T-helper 1 cell (primary cell): Measurements from ENCODE around the gene QSOX1.
"Not testable (repeated sequence)": the region's sequence is repeated elsewhere in the genome, so short reads cannot be mapped to it uniquely, and the experiment has no call there.

Experiments used
- DNase-seq, 5 donors: peaks; one replicate each; pipeline ENCODE4 v3.0.0-alpha.2; 2012 to 2020

Gene QSOX1

DNA sequence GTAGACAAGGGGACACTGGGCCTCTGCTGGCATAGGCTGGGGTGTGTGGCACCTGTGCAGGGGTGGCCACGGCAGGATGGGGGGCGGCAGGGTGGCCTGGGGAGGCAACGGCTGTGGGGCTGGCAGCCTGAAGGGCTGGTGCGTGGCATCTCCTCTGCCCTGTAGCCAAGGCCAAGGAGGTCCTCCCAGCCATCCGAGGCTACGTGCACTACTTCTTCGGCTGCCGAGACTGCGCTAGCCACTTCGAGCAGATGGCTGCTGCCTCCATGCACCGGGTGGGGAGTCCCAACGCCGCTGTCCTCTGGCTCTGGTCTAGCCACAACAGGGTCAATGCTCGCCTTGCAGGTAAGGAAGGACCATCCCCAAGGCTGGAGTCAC lies 39.4 kb downstream of the QSOX1 start:
- no peak for DNase-seq

DNA sequence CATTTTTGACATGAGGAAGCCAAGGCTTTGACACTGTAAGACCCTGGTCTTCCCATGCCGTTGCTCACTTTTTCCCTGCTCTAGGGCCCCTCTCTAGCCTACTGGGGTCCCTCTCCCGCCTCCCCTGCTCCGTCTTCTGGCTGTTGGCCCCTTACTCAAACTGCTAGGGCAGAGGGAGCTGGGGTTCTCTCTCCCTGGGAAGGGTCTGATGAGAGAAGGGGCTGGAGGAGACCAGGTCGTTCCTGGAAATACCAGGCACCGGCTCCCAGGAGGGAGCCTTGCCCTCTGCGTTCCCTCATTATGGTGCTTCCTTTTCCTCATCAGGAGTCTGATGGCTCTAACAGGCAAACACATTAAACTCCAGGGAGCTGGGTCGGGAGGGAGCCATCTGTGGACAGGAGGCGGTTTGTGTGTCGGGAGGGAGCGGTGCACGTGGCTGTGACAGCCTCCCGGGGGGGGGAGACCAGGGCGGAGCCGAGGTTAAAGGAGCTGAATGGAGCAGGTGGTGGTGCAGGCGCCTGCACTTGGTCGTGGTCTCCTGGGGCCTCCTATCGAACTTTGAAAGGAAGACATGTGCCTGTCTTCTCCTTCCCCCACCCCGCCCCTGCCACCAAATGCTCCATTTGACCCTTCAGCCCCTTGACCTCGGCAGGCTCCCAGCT lies 40.0 kb downstream of the QSOX1 start:
- DNase-seq, result no peak

DNA sequence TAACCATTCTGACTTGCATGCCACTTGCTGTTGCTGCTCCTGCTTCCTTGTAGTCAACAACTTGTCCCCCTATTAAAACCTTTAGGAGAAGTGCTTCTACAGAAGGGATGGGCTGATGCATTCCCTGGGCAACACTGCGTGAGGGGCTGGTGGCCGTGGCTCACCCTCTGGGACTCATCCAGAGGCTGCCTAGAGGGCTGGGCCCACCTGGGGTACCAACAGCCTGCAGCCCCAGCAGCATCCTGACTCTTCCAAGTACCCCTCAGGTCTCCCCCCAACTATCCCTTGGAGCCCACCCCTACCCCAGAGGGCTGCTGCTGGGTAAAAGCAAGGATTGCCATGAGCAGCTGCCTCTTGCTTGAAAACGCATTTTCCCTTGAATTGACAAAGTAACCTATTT lies 40.7 kb downstream of the QSOX1 start:
- no peak for DNase-seq

DNA sequence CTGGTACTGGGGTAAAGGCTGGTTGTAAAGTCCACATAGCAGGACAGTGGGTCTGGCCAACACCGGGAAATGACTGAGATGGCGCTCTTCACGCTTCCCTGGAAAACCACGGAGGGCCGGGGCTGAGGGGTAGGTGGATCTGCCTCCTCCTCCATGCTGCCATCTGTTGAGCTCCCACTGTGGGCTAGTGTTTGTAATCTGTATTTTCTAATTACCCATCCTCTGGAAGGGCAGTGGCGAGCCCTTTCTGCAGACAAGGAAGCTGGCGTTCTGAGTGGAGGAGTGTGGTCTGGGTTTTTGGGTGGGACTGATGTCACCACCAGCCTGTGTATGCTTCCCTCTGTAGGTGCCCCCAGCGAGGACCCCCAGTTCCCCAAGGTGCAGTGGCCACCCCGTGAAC lies 41.2 kb downstream of the QSOX1 start:
- DNase-seq, result no peak

GRCh38 chr1:180196436-180197003 lies 41.9 kb downstream of the QSOX1 start:
- DNase-seq, result no peak

DNA sequence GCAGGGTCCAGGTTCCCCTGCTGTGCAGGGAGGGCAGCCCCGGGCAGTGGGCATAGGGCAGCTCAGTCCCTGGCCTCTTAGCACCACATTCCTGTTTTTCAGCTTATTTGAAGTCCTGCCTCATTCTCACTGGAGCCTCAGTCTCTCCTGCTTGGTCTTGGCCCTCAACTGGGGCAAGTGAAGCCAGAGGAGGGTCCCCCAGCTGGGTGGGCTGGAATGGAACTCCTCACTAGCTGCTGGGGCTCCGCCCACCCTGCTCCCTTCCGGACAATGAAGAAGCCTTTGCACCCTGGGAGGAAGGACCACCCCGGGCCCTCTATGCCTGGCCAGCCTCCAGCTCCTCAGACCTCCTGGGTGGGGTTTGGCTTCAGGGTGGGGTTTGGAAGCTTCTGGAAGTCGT lies 42.6 kb downstream of the QSOX1 start:
- DNase-seq, result no peak

- DNase-seq, result no peak
Measured at GRCh38 chr1:180198196-180198595, 43.5 kb downstream of the QSOX1 start.

DNA sequence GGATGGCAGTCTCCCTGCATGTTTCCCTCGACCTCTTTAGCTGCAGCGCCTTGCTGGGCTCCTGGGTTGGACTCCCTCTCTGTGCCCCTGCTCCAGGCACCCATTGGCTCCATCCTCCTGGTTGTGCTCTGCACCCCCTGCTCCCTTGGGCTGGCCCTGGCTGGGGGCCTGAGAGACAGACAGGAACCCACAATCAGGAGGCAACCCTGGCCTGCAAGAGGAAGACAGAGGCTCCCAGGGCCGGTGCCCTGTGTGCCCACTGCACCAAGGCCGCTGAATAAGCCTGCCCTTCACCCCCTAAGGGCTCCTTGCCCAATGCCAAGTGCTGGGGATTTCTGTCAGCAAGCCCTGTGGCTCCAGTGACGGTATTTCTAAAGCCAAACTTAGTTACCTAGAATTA lies 43.9 kb downstream of the QSOX1 start:
- no peak for DNase-seq

GRCh38 chr1:180199018-180199417 lies 44.3 kb downstream of the QSOX1 start:
- DNase-seq, result no peak

DNA sequence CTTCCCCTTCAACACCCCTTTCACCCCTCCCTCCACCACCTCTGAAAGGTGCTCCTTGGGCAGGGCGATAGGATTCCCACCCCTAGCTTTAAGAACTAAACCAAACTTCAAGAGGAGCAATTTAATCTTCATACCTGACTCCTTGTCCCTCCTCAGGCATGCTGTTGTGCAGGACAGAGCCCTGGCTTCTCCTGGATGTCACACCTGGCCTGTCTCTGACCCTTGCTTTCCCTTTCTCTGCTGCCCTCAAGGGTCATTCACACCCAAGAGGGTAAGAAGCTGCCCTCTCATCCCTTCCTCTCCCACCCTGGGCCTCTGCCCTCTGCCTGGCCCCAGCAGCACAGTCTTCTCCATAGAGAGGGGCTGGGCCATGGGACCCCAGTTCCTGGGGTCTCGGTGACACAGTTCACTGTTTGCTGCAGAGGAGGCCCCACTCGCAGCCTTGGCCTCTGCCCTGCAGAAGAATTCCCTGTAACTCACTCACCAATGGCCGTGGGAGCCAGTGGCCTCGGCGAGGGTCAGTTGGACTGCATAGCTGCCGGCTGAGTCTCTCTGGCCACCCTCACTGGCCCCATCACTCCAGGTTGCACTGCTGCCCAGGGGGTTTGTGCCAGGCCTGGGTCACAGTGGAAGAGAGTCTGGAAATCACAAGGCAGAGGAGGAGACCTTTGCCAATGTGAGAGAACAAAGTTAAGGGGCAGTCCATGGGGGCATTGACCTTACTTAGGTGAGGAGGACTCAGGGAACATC lies 47.0 kb downstream of the QSOX1 start:
- DNase-seq, result no peak

DNA sequence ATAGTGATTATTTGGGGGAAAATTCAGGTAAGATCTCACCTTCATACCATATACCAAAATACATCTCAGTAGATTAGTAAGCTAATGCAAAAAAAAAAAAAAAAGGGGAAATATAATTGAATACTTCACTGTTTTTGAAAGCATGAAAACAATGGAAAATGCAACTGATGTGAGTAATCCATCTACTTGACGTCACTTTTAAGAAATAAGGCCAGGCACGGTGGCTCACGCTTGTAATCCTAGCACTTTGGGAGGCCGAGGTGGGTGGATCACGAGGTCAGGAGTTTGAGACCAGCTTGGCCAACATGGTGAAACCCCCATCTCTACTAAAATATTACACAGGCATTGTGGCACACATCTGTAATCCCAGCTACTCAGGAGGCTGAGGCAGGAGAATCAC lies 47.9 kb downstream of the QSOX1 start:
- DNase-seq, result not testable (repeated sequence)

DNA sequence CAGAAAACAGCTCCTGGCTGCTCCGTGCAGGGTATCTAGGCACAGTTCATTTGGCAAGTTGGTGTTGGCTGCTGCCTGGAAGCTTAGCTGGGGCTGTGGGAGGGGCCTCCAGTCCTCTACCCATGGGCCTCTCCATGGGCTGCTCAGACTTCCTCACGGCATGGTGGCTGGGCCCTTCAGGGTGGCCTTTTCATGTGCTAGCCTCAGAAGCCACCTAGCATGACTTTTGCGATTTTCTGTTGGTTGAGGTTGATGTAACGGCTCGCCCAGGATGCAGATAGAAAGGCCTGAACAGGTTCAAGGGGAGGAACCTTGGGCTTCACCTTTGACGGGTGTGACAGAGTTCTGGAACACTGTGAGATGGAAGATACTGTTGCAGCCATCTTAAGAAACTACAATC lies 49.6 kb downstream of the QSOX1 start:
- no peak for DNase-seq

DNA sequence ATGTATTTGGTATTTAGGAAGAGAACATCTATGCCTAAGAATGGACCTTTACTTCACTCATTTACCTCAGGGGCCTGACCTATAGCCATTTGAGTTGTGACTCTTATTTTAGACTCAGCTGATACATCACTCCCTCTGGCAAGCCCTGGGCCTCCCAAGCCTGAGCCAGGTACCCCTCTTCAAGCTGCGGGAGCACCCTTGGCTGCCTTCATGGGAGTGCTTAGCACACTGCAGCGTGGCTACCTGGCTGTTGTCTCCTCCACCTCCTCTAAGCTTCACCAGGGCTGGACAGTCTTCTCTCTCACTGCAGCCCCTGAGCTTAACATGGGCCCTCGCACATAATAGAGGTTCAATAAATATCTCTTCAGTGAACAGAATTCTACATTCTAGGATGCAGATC lies 51.9 kb downstream of the QSOX1 start:
- no peak for DNase-seq

GRCh38 chr1:180208264-180208663 lies 53.6 kb downstream of the QSOX1 start:
- DNase-seq, result no peak

DNA sequence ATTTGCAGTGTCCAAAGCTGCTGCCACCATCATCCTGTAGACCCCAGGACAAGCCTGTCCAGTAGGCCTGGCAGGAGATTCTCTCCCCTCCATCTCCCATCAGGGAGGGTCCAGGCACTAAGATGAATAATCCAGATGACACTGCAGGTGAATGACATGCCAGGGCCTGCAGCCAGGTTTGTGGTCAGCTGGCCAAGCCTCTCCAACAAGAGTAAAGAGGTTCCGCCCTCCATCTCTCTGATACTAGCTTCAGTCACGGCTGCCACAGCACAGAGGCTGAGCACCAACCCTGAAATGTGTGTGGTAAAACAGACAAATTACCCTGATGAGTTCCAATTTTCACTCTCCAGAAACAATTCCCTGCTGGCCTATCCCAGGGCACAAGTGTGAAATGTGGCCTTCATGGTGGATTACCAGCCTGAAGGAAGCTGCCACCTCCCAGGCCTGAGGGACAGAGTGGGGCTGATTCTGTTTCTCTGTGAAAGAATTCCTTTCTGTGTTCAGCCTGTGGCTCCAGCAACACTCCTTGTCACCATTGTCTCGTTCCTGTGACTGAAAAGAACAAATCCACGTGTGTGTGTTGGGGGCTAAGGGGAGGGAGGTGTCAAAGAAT lies 55.4 kb downstream of the QSOX1 start:
- no peak for DNase-seq

DNA sequence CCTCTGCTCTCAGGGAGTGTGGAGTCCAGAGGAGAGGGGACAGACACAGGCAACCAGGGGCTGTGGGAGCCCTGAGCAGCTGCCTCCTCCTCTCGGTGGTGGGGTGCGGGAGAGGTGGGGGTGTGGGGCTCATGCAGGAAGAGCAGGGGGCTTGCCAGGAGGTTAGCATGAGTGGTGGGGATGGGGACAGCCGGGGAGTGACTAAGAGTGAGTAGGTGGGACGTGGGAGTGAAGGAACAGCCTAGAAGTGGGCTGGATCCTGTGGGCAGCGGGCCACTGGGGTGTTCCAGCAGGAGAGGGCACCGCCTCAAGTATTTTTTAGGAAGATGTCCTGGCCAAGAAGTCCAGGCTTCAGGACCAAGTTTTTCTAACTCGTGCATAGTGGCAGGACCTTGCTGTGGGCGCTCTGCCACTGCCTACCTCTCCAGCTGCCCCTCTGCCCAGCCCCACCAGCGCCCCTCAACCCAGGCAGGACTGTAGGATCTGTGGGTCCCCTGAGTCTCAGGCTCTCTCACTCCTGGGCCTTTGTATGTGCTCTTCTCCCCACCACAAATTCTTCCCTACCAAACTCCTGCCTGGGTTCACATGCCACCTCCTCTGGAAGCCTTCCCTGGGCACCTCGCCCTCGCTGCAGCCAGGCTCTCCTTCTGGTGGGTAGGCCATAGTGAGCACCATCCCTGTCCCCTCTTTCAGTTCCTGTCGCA lies 56.6 kb downstream of the QSOX1 start:
- no peak for DNase-seq

- DNase-seq, result no peak
Measured at GRCh38 chr1:180211860-180212229, 57.2 kb downstream of the QSOX1 start.

- DNase-seq, result peak in 2 of 5 donors; percentile 28 to 74
Measured at GRCh38 chr1:180213401-180214170, 58.9 kb downstream of the QSOX1 start.

DNA sequence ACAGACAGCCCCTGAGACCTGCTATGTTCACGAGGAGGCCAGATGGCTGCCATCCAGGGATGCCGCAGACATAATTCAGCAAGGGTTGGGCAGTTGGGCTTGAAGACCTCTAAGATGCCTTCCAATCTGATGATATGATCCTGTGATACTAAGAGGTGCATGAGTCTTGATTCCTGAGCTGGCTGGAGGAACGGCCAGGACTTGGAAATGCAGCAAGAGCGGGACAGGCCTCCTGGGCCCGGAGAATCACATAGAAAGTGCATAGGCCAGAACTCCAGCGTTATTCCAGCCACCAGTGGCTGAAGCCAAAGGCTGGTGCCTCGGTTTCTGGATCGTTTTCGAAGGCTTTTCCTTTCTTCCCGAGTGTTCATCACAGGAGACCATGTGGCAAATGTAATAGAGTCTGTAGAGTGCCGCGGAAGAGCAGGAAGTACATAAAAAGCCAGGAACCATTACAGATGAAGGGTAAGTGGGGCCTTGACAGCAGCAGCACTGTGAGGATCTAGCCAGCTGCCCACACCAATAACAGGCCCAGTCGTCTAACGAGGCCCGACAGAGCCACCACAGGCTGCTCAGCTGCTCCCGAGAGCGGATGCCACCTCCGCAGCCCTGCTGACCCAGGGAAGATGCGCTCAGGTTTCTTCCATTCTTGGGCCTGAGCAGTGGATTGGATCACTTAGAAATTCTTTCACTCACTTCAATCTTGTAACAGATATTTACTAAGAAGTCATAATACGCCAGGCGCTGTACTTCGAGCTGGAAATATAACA lies 61.4 kb downstream of the QSOX1 start:
- DNase-seq, result no peak

GRCh38 chr1:180217006-180217405 lies 62.3 kb downstream of the QSOX1 start:
- DNase-seq, result no peak
